Thoracic aorta (tissue), 2 donors: ENCODE measurements around the gene LRP2BP. TPM values are rescaled to one million over a fixed set of nuclear protein-coding genes. Genes with fewer than 3 reads are reported as not detected.
A peak's percentile ranks its signal among the peaks of the same experiment; 100 is the strongest.

ENCODE experiments used
- ATAC-seq: fragments of 150-250 bp; one replicate; pipeline ENCODE4 v1.8.0; 2017; ENCODE audit warnings: low read depth; ENCODE audit not compliant: insufficient number of reproducible peaks, low FRiP score
- DNase-seq: peaks from one replicate; pipeline ENCODE4 v3.0.0-alpha.2; 2020; ENCODE audit warnings: low spot score
- H3K27ac ChIP-seq, 2 donors: fragments of 200-600 bp; sonication (generic); 1 replicate in 1 of 2; 2 replicates in 1 of 2; pipeline ENCODE4 v1.5.1; 2016; ENCODE audit warnings: mild to moderate bottlenecking in 2 of 2, moderate library complexity in 2 of 2
- H3K27me3 ChIP-seq: fragments of 200-600 bp; sonication (generic); replicated peaks from 2 replicates; pipeline ENCODE4 v1.6.0; 2016; ENCODE audit warnings: mild to moderate bottlenecking; ENCODE audit not compliant: insufficient read depth
- H3K36me3 ChIP-seq: fragments of 200-600 bp; sonication (generic); one replicate; pipeline ENCODE4 v1.5.1; 2016
- H3K4me1 ChIP-seq, 2 donors: fragments of 200-600 bp; sonication (generic); 1 replicate in 1 of 2; 2 replicates in 1 of 2; pipeline versions ENCODE4 v1.5.1 to v1.6.0; 2016; ENCODE audit warnings: low read depth in 2 of 2, mild to moderate bottlenecking in 1 of 2; ENCODE audit not compliant: control insufficient read depth in 1 of 2
- H3K4me3 ChIP-seq: fragments of 200-600 bp; sonication (generic); 2 replicates; pipeline ENCODE4 v1.5.1; 2016; ENCODE audit warnings: mild to moderate bottlenecking
- H3K9me3 ChIP-seq: fragments of 200-600 bp; sonication (generic); 2 replicates; pipeline ENCODE4 v1.5.1; 2016
- total RNA-seq, 2 donors: library from RNA; depleted of rRNA; stranded (reverse); fragments of >200 nt; gene quantifications; one replicate each; pipeline versions ENCODE4 v1.1.0 to v1.2.3, GENCODE V29; 2016
- TF ChIP-seq, protein P1 (sequence below): fragments of 200-600 bp; sonication (generic); IDR thresholded peaks from one replicate; pipeline ENCODE4 v1.5.1; 2019; ENCODE audit warnings: antibody characterized with exemption

Gene LRP2BP
- total RNA-seq, 2 donors from 2014 or later: 4.4 to 7.6 TPM

DNA sequence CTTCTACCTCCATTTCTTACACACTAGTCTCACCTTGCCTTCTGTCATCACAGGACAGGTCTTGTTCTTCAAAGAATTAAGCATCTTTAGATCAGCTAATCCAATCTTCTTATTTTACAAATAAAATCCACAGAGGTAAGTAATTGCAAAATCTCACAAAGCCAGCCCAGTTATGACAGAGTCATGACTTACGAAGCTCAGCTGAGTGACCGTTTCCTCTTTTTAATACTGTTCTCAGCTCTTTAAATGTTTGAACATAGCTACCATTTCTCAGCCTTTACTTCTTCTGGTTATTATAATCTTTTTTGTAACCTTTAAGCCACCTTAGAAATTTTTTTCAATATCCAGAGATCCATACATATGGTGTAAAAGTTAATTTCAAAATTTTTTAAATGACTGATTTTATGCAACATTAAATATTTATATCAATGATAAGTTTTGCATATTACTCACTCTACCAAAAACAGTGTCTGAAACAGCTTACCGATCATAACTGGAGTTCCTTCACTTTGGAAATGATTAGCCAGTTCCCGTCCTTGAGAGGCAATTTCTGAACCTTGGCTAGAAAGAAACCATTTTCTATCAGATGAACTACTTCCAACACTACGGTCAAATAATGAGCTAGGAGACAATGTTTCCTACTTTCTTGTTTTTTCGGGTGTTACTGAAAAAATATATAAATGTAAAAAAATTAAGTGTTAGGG is 9.7 kb upstream of the LRP2BP start:
- H3K36me3 ChIP-seq: no peaks in the 10 kb centered on the region

DNA sequence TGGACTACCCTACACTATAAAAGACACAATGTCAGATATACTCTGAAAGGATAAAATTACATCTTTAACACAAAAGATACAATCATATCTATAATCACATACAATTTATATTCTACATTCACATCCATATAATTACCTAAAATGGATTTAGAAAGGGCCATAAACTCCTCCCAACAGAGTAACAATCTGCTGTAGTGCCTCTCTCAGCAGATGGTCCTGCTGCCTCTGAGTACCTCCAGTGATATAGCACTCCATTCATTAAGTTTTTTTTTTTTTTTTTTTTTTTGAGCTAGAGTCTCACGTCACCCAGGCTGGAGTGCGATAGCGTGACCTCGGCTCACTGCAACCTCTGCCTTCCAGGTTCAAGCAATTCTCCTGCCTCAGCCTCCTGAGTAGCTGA is 8.3 kb upstream of the LRP2BP start:
- TF ChIP-seq, protein P1, sequence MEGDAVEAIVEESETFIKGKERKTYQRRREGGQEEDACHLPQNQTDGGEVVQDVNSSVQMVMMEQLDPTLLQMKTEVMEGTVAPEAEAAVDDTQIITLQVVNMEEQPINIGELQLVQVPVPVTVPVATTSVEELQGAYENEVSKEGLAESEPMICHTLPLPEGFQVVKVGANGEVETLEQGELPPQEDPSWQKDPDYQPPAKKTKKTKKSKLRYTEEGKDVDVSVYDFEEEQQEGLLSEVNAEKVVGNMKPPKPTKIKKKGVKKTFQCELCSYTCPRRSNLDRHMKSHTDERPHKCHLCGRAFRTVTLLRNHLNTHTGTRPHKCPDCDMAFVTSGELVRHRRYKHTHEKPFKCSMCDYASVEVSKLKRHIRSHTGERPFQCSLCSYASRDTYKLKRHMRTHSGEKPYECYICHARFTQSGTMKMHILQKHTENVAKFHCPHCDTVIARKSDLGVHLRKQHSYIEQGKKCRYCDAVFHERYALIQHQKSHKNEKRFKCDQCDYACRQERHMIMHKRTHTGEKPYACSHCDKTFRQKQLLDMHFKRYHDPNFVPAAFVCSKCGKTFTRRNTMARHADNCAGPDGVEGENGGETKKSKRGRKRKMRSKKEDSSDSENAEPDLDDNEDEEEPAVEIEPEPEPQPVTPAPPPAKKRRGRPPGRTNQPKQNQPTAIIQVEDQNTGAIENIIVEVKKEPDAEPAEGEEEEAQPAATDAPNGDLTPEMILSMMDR: no peak
- no peaks in the 10 kb centered on the region for H3K9me3 ChIP-seq
- no peak overlapping the region for H3K4me3 ChIP-seq
- H3K36me3 ChIP-seq: no peaks in the 10 kb centered on the region
- H3K27me3 ChIP-seq: no peaks in the 10 kb centered on the region
- DNase-seq: no peak
- ATAC-seq: no peak
- peaks cover 13 to 36% of the 10 kb centered on the region in 2 donors for H3K4me1 ChIP-seq
- H3K27ac ChIP-seq: peak overlapping the region; percentile 7 to 79

More for the DNA sequence above, 9.7 kb upstream of the LRP2BP start:
- no peaks in the 10 kb centered on the region for H3K27me3 ChIP-seq
- TF ChIP-seq, protein P1: no peak
- DNase-seq (no peak), ATAC-seq (no peak)
- H3K27ac ChIP-seq: peak overlapping the region; percentile 2 to 79
- no peak overlapping the region for H3K4me3 ChIP-seq
- peaks cover 13 to 30% of the 10 kb centered on the region in 2 donors for H3K4me1 ChIP-seq
- no peaks in the 10 kb centered on the region for H3K9me3 ChIP-seq

DNA sequence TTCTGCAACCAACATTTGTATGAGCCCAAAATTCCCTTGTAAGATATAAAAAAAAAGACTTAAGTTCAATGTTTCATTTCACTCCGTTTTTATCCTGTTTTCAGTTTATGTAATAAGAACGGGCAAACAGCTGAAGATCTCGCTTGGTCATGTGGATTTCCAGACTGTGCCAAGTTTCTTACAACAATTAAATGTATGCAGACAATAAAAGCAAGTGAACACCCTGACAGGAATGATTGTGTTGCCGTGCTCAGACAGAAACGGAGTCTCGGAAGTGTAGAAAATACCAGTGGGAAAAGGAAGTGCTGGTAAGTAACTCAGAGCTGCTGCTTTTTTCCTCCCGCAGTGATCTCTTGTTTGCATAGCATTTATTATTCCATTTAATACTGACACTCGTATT is 3.7 kb upstream of the LRP2BP start:
- no peaks in the 10 kb centered on the region for H3K27me3 ChIP-seq
- H3K9me3 ChIP-seq: no peaks in the 10 kb centered on the region
- H3K4me1 ChIP-seq: peaks cover 18 to 57% of the 10 kb centered on the region in 2 donors
- DNase-seq: no peak
- ATAC-seq: no peak
- no peaks in the 10 kb centered on the region for H3K36me3 ChIP-seq
- TF ChIP-seq, protein P1: no peak
- peak overlapping the region; percentile 90 to 98 for H3K27ac ChIP-seq
- H3K4me3 ChIP-seq: peak overlapping the region; percentile 95

DNA sequence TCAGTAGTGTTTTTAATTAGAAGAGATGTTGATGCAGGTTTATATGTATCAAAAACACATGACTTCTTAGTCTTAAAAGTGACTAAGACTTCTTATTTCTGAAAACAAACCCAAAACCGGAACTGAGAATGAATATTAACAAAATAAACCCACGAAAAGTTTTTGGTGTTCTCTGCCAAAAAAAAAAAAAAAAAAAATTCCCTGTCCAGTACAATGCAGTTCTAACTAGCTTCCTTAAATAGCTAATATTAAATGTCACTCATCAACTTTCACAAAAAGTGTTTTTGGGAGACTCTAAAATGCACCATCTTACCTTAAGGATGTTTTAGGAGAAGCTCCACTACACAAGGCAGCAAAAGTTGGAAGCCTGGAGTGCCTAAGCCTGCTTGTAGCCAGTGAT is 2.9 kb upstream of the LRP2BP start:
- no peak for DNase-seq
- no peaks in the 10 kb centered on the region for H3K27me3 ChIP-seq
- peak overlapping the region; percentile 95 for H3K4me3 ChIP-seq
- no peaks in the 10 kb centered on the region for H3K36me3 ChIP-seq
- H3K4me1 ChIP-seq: peaks cover 18 to 57% of the 10 kb centered on the region in 2 donors
- H3K9me3 ChIP-seq: no peaks in the 10 kb centered on the region
- TF ChIP-seq, protein P1: no peak
- H3K27ac ChIP-seq: peak overlapping the region; percentile 90 to 98
- ATAC-seq: no peak

DNA sequence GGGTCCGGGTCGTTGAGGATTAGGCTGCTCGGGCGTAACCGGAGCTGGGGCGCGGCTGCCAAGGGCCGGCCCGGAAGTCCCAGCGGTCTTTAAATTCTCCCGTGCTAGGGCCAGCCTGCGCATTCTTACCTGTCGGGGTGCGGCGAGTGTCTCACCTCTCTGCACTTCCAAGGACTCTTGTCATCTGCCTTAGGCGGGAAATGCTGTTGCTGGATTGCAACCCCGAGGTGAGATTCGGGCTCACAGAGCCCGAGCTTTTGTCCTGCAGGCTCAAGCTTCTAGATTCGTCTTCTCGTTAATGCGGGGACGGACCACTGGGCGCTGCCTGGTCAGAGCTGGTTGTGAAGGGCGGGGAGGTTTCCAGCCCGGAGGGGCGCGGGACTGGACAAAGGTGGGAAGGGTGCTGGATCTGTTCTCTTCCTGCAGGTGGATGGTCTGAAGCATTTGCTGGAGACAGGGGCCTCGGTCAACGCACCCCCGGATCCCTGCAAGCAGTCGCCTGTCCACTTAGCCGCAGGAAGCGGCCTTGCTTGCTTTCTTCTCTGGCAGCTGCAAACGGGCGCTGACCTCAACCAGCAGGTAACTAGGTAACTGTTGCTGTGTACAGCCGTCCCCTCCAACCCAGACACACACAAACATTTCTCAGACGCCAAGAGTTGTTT is 1.1 kb upstream of the LRP2BP start, which contains the start of gene ANKRD37:
Gene ANKRD37 (plus strand): TSS at position 118 of the 662 bp plus-strand sequence. CDS start 83 bp downstream, at position 201.
- ATAC-seq: peak; percentile 13
- DNase-seq: no peak

More for the DNA sequence above, 1.1 kb upstream of the LRP2BP start, which contains the start of gene ANKRD37:
- H3K4me1 ChIP-seq: peaks cover 9 to 41% of the 10 kb centered on the region in 2 donors
- peak within 1 kb of the TSS; percentile 98 for H3K27ac ChIP-seq
- H3K4me3 ChIP-seq: peak within 1 kb of the TSS; percentile 95
- no peaks in the 10 kb centered on the region for H3K9me3 ChIP-seq
- no peaks in the 10 kb centered on the region for H3K27me3 ChIP-seq
- no peaks in the 10 kb centered on the region for H3K36me3 ChIP-seq
- TF ChIP-seq, protein P1: peak; percentile 30
